Ammon's horn (tissue), 1 donor: ENCODE measurements around the gene ENTPD7.
"Not testable (repeated sequence)": the region's sequence is repeated elsewhere in the genome, so short reads cannot be mapped to it uniquely, and the experiment has no call there.

Experiments
- DNase-seq: peaks from one replicate; pipeline ENCODE4 v3.0.0-alpha.2; 2016; ENCODE audit warnings: low spot score

ENTPD7 gene

GRCh38 chr10:99659031-99659867 is at the start of gene ENTPD7:
Gene ENTPD7, plus strand, starts transcription at chr10:99659509. Its CDS starts 448 bp downstream, at chr10:99659957.
- DNase-seq = peak; percentile 97

- no peak for DNase-seq
These were observed 49.1 kb upstream of the ENTPD7 start for GRCh38 chr10:99610221-99610620.

DNA sequence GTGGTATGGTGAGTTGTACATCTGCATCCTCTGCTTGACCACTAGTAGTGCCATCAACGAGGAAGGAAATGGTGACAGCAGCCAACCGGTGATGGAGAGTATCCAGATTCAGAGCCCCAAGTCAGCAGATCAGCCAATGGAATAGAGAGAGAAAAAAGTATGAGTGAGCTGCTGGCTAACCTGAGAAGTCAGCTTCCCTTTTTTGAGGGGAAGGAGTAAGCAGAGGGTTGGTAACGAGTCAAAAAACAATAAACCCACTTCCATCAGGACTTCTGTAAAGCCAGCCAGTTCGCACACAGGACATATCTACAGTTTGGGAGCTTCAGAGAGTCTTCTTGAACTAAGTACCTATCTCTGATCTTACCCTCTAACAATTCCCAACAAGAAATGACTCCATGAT is 48.0 kb upstream of the ENTPD7 start:
- DNase-seq = no peak

GRCh38 chr10:99612167-99612831 is 47.0 kb upstream of the ENTPD7 start:
- peak; percentile 67 for DNase-seq

DNA sequence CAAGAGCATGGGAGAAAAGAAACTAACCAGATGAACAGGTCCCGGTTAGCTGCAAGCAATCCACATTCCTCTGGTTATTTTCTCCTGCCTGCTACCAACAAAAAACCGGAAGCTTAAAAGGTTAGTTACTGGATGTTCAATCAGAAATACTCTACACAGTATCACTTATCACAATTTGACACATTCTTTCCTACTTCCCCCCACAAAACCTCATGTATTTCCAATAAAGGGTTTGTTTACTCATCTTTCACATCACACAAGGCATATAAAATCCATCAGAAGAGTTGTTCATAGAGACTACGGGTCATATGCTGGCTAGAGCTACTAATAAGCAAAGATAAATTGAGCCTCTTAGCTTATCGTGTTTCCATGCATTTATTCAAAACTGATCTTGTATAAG is 43.9 kb upstream of the ENTPD7 start:
- DNase-seq = no peak

GRCh38 chr10:99617696-99618095 is 41.6 kb upstream of the ENTPD7 start:
- DNase-seq = no peak

GRCh38 chr10:99619090-99619800 is 40.1 kb upstream of the ENTPD7 start:
- DNase-seq = no peak

- DNase-seq = peak; percentile 100
These were observed 39.2 kb upstream of the ENTPD7 start, which contains the start of gene SLC25A28 for GRCh38 chr10:99619851-99620710. Gene SLC25A28, minus strand, starts transcription at chr10:99620439. Its CDS starts 104 bp downstream, at chr10:99620335.

GRCh38 chr10:99620711-99621453 is 38.4 kb upstream of the ENTPD7 start:
- peak; percentile 93 for DNase-seq

- no peak for DNase-seq
These were observed 37.7 kb upstream of the ENTPD7 start for GRCh38 chr10:99621454-99622251.

GRCh38 chr10:99623919-99624318 is 35.4 kb upstream of the ENTPD7 start:
- no peak for DNase-seq

- not testable (repeated sequence) for DNase-seq
These were observed 34.2 kb upstream of the ENTPD7 start for GRCh38 chr10:99625124-99625523.

DNA sequence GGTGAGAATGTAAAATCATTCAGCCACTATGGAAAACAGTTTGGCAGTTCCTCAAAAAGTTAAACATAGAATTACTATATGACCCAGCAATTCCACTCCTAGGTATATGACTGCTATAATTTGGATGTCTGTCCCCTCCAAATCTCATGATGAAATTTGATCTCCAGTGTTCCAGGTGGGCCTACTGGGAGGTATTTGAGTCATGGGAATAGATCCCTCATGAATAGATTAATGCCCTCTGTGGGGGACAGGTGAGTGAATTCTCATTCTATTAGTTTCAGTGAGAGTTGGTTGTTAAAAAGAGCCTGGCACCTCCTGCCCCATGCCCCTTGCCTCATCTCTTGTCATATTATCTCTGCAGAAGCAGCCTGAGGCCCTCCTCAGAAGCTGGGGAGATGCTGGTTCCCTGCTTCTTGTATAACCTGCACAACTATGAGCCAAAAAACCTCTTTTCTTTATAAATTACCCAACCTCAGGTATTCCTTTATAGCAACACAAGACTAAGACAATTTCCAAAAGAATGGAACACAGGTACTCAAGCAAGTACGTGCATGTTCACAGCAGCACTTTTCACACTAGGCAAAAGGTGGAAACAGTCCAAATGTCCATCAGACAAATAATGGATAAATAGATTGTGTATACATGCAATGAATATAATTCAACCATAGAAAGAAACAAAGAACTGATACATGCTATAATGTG is 30.2 kb upstream of the ENTPD7 start:
- no peak for DNase-seq

DNA sequence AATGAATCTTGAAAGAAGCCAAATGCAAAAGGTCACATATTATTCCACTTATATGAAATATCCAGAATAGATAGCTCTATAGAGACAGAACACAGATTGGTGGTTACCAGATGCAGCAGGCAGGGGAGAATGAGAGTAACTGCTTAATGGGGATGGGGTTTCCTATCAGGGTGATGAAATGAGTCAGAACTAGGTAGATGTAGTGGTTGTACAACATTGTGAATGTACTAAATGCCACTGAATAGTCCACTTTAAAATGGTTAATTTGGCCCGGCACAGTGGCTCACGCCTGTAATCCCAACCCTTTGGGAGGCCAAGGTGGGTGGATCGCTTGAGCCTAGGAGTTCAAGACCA is 29.7 kb upstream of the ENTPD7 start:
- DNase-seq = no peak

DNA sequence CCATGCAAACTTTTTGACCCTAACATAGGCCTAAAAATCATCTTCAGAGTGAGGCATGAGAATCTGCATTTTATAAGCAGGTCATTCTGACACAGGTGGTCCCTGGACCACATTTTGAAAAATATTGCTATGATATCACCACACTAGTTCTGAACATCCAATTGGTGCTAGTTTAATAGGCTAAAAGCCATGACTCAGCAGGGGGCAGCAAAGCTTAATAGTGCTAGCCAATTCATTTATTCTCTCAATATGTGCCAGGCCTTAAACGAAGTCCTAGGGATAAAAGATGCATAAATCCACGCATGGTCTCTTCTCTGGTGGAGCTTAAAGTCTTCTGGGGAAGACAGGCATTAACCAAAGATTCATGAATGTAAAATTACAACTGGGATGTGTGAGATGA is 28.9 kb upstream of the ENTPD7 start:
- DNase-seq = no peak

DNA sequence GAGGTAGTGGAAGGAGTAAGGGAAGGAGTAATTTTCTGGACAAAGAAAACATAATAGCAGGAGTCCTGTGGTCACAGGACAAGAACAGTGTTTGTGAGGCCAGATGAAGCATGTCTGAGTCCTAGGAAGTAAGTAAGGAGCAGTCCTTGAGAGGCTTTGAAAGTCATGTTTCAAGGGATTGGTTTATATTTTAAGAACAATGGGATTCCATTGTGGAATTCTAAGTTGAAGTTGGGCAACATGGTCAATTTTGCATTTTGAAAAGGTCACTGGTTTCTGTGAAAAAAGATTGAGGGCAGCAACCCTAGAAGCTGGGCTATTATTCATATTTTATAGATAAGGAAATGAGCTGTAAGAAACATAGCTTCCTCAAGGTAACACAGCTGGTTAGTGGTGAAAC is 28.3 kb upstream of the ENTPD7 start:
- no peak for DNase-seq

- no peak for DNase-seq
These were observed 27.8 kb upstream of the ENTPD7 start for GRCh38 chr10:99631496-99631895.

DNA sequence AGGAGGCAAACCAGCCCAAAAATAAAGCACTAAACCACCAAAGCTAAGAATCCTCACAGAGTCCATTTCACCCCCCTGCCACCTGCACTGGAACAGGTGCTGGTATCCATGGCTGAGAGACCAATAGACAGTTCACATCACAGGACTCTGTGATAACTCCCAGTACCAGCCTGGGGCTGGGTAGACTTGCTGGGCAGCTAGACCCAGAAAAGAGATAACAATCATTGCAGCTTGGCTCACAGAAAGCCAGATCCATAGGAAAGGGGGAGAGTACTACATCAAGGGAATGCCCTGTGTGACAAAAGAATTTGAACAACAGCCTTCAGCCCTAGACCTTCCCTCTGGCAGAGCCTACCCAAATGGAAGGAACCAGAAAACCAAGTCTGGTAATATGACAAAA is 25.5 kb upstream of the ENTPD7 start:
- no peak for DNase-seq

DNA sequence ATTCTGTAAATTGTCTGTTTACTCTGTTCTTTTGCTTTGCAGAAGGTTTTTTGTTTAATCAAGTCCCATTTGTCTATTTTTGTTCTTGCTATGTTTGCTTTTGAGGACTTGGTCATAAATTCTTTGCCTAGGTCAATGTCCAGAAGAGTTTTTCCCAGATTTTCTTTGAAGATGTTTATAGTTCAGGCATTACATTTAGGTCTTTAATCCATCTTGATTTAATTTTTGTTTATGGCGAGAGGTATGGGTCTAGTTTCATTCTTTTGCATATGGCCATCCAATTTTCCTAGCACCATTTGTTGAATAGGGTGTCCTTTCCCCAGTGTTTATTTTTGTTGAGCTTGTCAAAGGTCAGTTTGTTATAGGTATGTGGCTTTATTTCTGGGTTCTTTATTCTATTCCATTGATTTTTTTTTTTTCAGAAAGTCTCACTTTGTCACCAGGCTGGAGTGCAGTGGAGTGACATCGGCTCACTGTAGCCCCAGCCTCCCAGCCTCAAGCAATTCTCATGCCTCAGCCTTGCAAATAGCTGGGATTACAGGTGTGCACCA is 11.6 kb upstream of the ENTPD7 start:
- no peak for DNase-seq
